HG03342 (cell line): ENCODE measurements around the gene PARD6B.
"Not testable (repeated sequence)": the region's sequence is repeated elsewhere in the genome, so short reads cannot be mapped to it uniquely, and the experiment has no call there.

ENCODE experiments used
- ATAC-seq: cut with Tn5 transposase; IDR thresholded peaks from one replicate; pipeline ENCODE4 v1.9.1; 2021; ENCODE audit warnings: mild to moderate bottlenecking, moderate library complexity; ENCODE audit not compliant: unreplicated experiment

The PARD6B gene

DNA sequence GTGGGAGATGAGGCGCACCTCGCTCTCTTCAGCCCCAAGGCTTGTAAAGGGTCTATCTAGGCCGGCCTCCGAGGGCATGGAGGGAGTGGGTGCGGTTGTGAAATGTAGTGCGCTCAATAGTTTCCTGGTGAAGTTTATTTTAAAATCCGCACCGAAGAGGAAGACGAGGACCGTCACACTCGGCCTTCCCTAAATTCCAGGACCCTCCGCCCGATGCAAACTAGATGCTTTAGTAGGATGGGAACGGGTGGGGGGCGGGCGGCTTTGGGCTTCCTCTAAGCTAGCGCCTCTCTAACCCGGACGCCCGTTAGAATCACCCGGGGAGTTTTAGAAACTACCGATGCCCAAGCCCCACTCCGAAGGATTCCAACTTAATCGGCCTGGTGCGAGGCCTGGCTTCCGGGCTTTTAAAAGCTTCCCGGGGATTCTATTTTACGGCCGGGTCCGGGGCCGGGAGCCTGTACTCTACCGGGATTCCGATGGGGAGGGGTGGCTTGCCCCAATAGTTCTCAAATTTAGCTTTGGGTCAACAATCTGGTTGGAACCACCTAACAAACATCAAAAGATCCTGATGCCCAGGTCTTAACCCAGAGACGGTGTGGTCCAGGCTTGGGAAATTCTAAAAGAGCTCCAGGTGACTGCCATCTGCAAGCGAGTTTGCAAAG is 62.9 kb downstream of the PARD6B start:
- ATAC-seq = no peak

DNA sequence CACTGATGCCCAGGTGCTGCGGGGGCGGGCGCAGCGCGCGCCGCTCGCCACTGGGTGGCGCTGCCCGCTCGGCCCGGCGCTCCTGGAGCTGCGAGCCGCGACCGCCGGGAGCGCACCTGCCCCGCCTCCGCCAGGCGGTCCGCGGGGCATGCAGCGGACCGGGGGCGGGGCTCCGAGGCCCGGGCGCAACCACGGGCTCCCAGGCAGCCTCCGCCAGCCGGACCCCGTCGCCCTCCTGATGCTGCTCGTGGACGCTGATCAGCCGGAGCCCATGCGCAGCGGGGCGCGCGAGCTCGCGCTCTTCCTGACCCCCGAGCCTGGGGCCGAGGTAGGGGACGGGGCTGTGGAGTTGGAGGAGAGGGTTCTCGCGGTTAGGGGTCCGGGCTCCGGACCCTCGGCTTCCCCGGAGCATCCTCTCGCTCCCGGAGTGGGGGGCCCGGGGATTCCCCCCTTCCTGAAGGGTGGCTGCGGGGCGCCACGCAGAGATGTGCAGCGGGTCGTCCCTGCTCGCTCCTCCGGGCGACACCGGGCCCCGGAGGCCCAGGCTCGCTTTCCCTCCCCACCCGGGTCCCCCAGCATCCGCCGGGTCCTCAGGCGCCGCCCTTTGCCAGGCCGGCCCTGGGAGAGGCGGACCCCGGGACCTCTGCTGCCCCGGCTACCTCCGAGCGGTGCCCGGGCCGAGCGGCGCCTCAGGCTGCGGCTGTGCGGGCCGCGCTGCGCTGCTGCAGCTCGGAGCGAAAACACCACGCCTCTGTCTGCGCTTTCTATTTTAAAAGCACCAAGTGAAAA is 63.7 kb downstream of the PARD6B start, which contains the start of gene BCAS4:
TSS of gene BCAS4 (plus strand) at position 216 of the 789 bp plus-strand sequence. CDS start at position 239, 23 bp downstream.
- peak; percentile 57 for ATAC-seq

DNA sequence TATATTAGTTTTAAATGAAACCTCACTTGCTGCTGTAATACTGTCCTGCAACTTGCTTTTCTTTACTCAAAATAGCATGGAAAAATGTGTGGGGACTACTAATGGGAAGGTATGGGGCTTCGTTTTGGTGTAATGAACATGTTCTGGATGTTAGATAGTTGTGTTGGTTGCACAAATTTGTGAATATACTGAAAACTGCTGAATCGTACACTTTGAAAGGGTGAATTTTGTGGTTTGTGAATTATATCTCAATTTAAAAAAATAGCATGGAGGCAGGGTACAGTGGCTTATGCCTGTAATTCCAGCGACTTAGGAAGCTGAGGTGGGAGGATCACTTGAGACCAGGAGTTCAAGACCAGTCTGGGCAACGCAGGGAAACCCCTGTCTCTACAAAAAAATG is 65.8 kb downstream of the PARD6B start:
- ATAC-seq = no peak

DNA sequence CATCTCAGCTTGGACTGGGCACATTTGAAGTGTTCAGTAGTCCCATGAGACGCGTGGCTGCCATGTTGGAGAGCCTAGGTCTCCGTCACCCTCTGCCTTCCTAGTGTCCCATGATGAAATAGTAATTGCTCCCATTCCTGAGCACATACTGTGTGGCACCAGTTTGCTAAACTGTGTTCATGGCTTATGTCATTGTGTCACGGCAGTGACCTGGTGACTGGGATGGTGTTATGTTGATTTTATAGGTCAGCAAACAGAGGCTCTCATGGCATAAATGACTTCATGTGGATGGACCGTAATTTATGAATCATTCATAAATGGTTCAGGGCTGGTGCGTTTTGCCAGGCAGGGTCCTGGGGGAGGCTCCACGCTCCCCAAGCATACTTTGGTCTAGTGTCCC is 67.3 kb downstream of the PARD6B start:
- ATAC-seq = no peak

DNA sequence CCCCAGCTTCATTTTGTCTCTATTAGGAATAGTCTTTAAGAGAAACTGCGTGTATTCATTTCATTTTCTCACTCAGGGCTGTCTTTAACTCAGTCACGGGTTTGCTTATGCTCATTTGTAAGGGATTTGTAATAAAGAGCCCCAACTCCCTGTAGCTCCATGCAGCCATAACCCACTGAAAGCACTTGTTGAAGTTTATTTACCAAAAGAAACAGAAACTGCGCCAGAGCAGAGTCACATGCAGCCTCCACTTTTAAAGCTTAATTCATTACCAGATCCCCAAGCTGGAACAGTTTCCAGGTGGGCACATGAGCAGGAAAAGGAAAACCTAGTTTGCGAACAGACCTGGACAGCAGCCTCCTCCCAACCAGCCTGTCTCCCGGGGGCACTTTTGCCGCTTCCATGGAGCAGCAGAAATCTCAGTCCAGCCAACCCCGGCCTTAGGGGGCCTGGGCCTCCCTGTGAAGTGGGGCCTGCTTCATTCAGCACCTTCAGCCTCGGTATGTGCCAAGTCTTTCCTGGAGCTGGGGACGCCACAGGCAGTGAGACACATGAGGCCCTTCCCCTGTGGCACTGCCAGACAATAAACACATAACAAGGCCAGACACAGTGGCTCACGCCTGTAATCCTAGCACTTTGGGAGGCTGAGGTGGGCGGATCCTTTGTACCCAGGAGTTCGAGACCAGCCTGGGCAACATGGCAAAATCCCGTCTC is 68.0 kb downstream of the PARD6B start:
- ATAC-seq = no peak

DNA sequence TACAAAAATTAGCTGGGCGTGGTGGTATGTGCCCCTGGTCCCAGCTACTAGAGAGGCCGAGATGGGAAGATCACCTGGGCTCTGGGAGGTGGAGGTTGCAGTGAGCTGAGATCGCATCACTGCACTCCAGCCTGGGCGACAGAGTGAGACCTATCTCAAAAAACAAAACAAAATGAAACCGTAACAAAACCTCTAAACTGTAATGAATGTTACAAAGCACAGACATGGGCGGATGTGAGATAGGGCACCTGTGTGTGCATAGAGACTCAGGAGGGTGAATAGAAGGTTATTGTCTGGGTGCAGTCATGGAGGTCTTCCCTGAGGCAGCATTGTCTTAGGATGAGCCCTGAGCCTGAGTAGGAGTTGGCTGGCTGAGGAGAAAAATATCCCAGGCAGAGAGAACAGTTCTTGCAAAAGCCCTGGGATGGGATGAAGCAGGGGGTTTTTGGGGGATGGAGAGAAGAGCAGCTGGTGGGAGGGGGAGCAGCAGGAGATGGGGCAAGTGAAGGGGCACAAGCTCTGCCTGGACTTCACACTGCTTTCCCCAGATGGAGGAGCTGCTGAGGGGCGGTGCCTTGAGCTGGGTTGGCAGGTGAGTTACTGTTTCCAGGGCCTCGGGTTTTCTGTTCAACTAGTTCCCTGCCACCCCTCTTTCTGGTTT is 68.6 kb downstream of the PARD6B start:
- peak; percentile 42 for ATAC-seq

DNA sequence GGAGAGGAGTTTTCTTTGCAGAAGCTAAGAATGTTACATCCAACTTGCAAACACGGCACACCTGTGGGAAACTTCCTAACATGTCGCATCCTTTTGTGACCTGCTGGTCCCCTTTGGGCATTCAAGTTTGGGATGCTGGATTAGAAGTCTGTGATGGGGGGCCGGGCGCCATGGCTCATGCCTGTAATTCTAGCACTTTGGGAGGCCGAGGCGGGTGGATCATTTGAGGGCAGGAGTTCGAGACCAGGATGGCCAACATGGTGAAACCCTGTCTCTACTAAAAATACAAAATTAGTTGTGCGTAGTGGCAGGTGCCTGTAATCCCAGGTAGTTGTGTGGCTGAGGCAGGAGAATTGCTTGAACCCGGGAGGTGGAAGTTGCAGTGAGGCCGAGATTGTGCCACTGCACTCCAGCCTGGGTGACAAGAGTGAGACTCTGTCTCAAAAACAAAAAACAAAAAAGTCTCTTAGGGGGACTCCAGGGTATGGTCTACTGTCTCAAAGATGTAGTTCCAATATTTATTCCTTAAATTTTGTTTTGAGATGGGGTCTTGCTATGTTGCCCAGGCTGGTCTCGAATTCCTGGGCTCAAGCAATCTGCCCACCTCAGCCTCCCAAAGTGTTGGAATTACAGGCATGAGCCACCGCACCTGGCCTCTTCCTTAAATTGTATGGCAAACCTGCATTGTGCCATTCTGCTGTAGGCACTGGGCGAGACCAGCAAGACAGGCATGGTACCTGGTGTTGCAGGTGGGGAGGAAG is 69.8 kb downstream of the PARD6B start:
- ATAC-seq = not testable (repeated sequence)

DNA sequence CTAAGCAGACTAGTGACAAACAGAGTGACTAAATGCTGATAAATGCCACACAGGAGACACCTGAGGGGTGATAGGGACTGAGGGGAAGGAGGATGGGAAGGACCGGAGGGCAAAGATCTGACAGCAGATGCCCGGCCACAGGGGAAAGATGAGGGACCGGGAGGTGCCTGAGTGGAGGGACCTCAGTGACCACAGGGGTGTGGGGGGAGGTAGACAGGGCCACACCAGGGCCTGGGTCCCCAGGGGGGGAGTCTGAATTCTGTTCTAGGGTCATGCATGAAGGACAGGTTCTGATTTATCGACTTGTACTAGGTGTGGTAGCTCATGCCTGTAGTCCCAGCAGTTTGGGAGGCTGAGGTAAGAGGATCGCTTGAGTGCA is 70.4 kb downstream of the PARD6B start:
- no peak for ATAC-seq

DNA sequence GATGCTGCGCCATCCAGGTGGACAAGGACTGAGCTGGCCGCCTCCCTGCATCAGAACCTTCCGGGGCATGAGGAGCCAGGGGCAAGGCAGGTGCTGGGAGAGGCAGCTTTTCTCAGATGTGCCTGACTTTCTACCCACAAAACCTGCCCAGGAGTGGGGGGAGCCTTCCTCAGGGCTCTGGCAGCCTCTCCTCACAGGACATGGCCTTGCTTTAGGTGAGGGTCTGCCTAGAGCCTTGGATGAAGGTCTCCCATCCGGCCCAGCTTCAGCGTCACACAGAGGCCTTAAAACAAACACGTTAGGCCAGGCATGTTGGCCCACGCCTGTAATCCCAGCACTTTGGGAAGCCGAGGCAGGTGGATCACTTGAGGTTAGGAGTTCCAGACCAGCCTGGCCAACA is 70.9 kb downstream of the PARD6B start:
- ATAC-seq = no peak

DNA sequence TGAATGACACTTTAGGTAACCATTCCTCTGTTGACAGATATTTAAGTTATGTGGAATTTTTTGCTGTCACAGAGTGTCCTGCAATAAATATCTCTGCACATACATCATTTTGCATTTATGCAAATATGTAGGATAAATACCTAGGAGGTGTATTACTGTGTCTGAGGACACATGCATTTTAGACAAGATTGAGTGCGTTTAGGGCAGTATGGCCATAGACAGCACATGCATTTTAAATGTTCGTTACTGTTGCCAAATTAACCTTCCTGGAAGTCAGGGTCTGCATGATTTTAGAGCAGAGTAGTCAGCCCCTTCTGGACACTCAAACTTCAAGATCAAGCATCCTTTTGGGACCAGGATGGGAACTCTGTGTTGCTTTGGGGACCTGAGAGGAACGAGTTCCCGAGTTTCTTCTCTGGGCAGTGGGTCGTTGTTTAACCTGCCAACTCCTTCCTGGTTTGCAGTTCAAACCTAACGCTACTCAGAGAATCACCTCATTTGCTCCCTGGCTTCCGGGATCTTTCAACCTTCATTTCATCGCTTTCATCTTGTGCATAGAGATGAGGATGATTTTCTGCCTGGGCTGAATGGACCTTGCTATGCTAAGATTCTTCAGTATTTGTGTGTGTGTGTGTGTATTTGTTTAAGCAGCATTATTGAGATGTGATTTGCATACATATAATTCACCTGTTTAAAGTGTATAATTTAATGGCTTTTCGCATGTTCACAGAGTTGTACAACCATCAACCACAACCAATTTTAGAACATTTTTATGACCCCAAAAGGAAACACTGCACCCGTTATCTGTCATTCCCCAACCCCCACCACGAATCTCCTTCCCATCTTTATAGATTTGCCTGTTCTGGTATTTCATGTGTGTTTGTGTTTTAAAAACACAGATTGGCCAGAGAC is 73.3 kb downstream of the PARD6B start:
- ATAC-seq = no peak

DNA sequence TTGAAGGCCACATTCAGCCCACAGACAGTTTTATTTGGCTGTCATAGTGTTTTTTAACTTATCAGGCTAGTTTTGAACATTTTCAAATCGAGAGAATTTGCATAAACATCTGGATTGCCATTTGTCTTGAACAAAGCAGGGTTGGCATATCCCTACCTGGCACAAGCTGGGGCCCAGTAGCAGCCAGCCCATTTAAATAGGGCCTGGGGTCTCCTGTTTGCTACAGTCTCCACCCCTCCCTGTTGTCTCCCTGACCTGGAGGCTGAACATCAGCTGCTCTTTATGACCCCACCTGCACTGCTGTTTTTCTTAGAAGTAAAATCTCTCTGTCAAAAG is 73.9 kb downstream of the PARD6B start:
- no peak for ATAC-seq

DNA sequence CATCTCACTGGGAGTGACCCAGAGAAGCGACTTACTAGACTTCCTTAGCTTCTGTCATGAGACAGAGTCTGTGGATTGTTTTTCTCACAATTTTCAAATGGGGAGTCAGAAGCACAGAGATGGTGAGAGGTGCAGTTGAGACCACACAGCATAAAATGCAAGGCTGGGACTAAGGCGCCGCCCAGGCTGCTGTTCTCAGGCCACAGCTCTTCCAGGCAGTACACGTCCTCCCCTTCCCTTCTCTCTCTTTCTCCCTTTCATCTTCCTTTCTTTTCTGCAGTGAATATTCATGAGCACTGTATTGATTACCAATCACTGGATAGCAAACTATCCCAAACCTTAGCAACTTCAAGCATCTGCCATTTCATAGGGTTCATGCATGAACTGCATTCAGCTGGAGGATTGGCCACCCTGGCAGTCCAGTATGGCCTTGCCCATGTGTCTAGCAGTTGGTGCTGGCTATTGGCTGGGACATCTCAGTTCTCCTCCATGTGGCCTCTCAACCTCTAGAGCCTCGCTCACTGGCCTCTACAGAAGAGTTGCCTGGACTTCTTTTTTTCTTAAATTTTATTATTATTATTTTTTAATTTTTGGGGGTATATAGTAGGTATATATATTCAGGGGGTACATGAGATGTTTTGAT is 74.9 kb downstream of the PARD6B start:
- ATAC-seq = no peak
